ENCODE results near the gene CACNA2D3. TPM values are rescaled to one million over a fixed set of nuclear protein-coding genes. Genes with fewer than 3 reads are reported as not detected.

CACNA2D3 gene
- total RNA-seq, 2 donors from 2014 or later, result 0.97 TPM; not detected in 1

DNA sequence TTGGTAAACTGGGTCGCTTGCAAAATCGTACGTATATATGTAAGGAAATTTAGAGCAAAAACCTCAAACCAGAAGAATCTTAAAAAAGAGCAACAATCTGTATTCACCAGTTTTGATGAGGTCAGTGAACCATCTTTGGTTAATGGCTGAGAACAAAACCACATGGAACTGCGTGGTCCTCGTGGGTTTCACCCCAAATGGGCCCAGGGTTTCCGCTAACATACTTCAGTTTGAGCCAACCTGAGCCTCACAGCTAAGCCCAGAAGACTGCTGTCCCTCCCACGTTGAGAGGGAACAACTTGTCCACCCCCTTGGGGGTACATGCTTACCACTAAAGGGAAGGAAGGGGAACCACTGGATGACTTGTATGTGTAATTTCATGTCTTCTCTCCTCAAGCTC is 204.6 kb downstream of the CACNA2D3 start:
- TF ChIP-seq, protein P1, sequence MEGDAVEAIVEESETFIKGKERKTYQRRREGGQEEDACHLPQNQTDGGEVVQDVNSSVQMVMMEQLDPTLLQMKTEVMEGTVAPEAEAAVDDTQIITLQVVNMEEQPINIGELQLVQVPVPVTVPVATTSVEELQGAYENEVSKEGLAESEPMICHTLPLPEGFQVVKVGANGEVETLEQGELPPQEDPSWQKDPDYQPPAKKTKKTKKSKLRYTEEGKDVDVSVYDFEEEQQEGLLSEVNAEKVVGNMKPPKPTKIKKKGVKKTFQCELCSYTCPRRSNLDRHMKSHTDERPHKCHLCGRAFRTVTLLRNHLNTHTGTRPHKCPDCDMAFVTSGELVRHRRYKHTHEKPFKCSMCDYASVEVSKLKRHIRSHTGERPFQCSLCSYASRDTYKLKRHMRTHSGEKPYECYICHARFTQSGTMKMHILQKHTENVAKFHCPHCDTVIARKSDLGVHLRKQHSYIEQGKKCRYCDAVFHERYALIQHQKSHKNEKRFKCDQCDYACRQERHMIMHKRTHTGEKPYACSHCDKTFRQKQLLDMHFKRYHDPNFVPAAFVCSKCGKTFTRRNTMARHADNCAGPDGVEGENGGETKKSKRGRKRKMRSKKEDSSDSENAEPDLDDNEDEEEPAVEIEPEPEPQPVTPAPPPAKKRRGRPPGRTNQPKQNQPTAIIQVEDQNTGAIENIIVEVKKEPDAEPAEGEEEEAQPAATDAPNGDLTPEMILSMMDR (conservative IDR thresholded peaks at IDR 0.05), result no peak
- Histone ChIP-seq H3K9me3 (ENCODE audit: control insufficient read depth, low read length) (no peaks in the 10 kb centered on the region), H3K4me3 (ENCODE audit: low read length) (no peak overlapping the region), H3K9ac (ENCODE audit: extremely low read depth, low read length, poor library complexity, severe bottlenecking) (no peak overlapping the region), H3K27me3 (ENCODE audit: control insufficient read depth, insufficient read depth, low read length, poor library complexity, severe bottlenecking) (no peaks in the 10 kb centered on the region), H3K27ac (ENCODE audit: low read depth, low read length) (no peak overlapping the region), H3K36me3 (ENCODE audit: control insufficient read depth, insufficient read depth, low read length) (no peaks in the 10 kb centered on the region), H3K4me1 (ENCODE audit: control insufficient read depth, insufficient read depth, low read length) (peaks cover 6% of the 10 kb centered on the region)
- Mint-ChIP-seq H3K36me3 (ENCODE audit: low read depth) (no peaks in the 10 kb centered on the region), H3K27me3 (ENCODE audit: insufficient read depth) (no peaks in the 10 kb centered on the region), H3K4me1 (peaks cover 22% of the 10 kb centered on the region), H3K9me3 (no peaks in the 10 kb centered on the region), H3K27ac (no peak overlapping the region), H3K4me3 (no peak overlapping the region)
- WGBS, 2 experiments (ENCODE audit: insufficient coverage in 1 of 2, insufficient read length in 1 of 2), result 92 to 94% methylated on average over 2 to 7 of the region's 7 CpGs
- DNase-seq, result no peak

DNA sequence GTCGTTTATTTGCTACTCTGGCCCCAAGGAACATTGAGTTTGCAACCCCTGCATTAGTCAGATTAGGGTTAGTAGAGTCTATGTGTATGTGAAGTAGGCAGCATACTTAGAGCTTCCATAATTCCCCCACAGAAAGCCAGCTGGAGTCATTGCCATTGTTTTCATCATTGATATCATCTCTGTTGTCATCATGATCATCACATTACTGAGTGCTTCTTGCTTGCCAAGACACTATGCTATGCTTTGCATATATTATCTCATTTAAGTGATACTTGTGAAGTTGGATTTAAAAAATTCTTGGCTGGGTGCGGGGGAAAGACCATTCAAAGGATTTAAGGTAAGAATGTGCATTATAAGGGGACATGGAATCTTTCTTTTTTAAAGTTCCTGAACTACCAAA is 209.0 kb downstream of the CACNA2D3 start:
- H3K36me3 Mint-ChIP-seq (ENCODE audit: low read depth), result no peaks in the 10 kb centered on the region
- no peaks in the 10 kb centered on the region for H3K9me3 Mint-ChIP-seq

DNA sequence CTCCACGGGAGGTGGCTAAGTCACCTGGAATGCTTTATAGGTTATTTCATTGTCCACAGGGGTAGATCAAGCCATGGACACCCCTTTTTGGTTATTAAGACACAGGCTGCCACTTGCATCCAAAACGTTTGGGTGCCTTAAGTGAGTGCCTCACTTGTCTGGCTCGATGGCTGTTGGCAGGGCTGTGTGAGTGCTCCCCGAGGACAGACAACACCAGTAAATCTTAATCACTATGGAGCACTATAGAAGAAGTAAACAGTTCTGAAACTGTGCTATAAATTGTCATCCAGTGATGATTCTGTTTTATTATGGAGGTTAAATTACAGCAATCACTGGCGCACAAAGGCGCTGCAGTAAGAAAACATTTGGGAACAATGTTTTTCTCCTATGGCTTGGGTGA is 215.5 kb downstream of the CACNA2D3 start:
- no peaks in the 10 kb centered on the region for H3K9me3 ChIP-seq (ENCODE audit: control insufficient read depth, low read length)
- 74 to 82% methylated on average over 4 to 6 of the region's 6 CpGs for WGBS, 2 experiments (ENCODE audit: insufficient coverage in 1 of 2, insufficient read length in 1 of 2)
- no peak overlapping the region for H3K27ac ChIP-seq (ENCODE audit: low read depth, low read length)
- no peaks in the 10 kb centered on the region for H3K36me3 ChIP-seq (ENCODE audit: control insufficient read depth, insufficient read depth, low read length)
- no peaks in the 10 kb centered on the region for H3K4me1 Mint-ChIP-seq
- H3K27me3 ChIP-seq (ENCODE audit: control insufficient read depth, insufficient read depth, low read length, poor library complexity, severe bottlenecking), result no peaks in the 10 kb centered on the region
- no peak overlapping the region for H3K4me3 Mint-ChIP-seq
- TF ChIP-seq, protein P1 (conservative IDR thresholded peaks at IDR 0.05), result no peak
- H3K27me3 Mint-ChIP-seq (ENCODE audit: insufficient read depth), result peaks cover 6% of the 10 kb centered on the region
- no peak for DNase-seq
- H3K4me1 ChIP-seq (ENCODE audit: control insufficient read depth, insufficient read depth, low read length), result no peaks in the 10 kb centered on the region
- no peak overlapping the region for H3K27ac Mint-ChIP-seq
- H3K36me3 Mint-ChIP-seq (ENCODE audit: low read depth), result no peaks in the 10 kb centered on the region
- H3K9me3 Mint-ChIP-seq, result no peaks in the 10 kb centered on the region
- H3K9ac ChIP-seq (ENCODE audit: extremely low read depth, low read length, poor library complexity, severe bottlenecking), result no peak overlapping the region
- H3K4me3 ChIP-seq (ENCODE audit: low read length), result no peak overlapping the region

More for the DNA sequence above, 209.0 kb downstream of the CACNA2D3 start:
- Mint-ChIP-seq H3K4me3 (no peak overlapping the region), H3K27ac (no peak overlapping the region), H3K27me3 (ENCODE audit: insufficient read depth) (no peaks in the 10 kb centered on the region), H3K4me1 (peaks cover 5% of the 10 kb centered on the region)
- no peak overlapping the region for H3K9ac ChIP-seq (ENCODE audit: extremely low read depth, low read length, poor library complexity, severe bottlenecking)
- H3K36me3 ChIP-seq (ENCODE audit: control insufficient read depth, insufficient read depth, low read length), result no peaks in the 10 kb centered on the region
- H3K4me1 ChIP-seq (ENCODE audit: control insufficient read depth, insufficient read depth, low read length), result no peaks in the 10 kb centered on the region
- TF ChIP-seq, protein P1 (conservative IDR thresholded peaks at IDR 0.05), result no peak
- no peak for DNase-seq
- H3K27ac ChIP-seq (ENCODE audit: low read depth, low read length), result no peak overlapping the region
- H3K27me3 ChIP-seq (ENCODE audit: control insufficient read depth, insufficient read depth, low read length, poor library complexity, severe bottlenecking), result no peaks in the 10 kb centered on the region
- H3K4me3 ChIP-seq (ENCODE audit: low read length), result no peak overlapping the region
- 93% methylated on average over 2 of the region's 2 CpGs for WGBS, 2 experiments (ENCODE audit: insufficient coverage in 1 of 2, insufficient read length in 1 of 2)
- no peaks in the 10 kb centered on the region for H3K9me3 ChIP-seq (ENCODE audit: control insufficient read depth, low read length)

Measured in endodermal cell (in vitro differentiated cells).